Dermis blood vessel endothelial cell (primary cell): ENCODE measurements around the gene NIPA2. TPM values are rescaled to one million over a fixed set of nuclear protein-coding genes. Genes with fewer than 3 reads are reported as not detected.

ENCODE experiments used
- DNase-seq: peaks from one replicate; pipeline ENCODE4 v3.0.0; 2010
- total RNA-seq: library from RNA; depleted of rRNA; stranded (reverse); fragments of >200 nt; gene quantifications from 2 replicates; pipeline ENCODE4 v1.2.3, GENCODE V29; 2014

The NIPA2 gene
- total RNA-seq, 1 donor from 2014 or later, result 40.8 TPM

GRCh38 chr15:22878103-22878502 lies 39.6 kb downstream of the NIPA2 start:
- no peak for DNase-seq

- DNase-seq, result no peak
Observed at GRCh38 chr15:22880068-22880980, 41.9 kb downstream of the NIPA2 start.

GRCh38 chr15:22880981-22881738 lies 42.7 kb downstream of the NIPA2 start:
- DNase-seq, result no peak

GRCh38 chr15:22881739-22882440 lies 43.4 kb downstream of the NIPA2 start:
- no peak for DNase-seq

- no peak for DNase-seq
Observed at GRCh38 chr15:22883196-22883595, 44.7 kb downstream of the NIPA2 start.

- peak; percentile 14 for DNase-seq
Observed at GRCh38 chr15:22884344-22884743, 45.9 kb downstream of the NIPA2 start.

GRCh38 chr15:22885120-22885519 lies 46.7 kb downstream of the NIPA2 start:
- DNase-seq, result no peak

GRCh38 chr15:22887157-22887951 lies 48.9 kb downstream of the NIPA2 start:
- DNase-seq, result peak; percentile 57

- peak; percentile 80 for DNase-seq
Observed at GRCh38 chr15:22888120-22888859, 49.8 kb downstream of the NIPA2 start.

GRCh38 chr15:22889146-22889818 lies 50.8 kb downstream of the NIPA2 start:
- no peak for DNase-seq

- no peak for DNase-seq
Observed at GRCh38 chr15:22890296-22890695, 51.8 kb downstream of the NIPA2 start.

GRCh38 chr15:22891426-22892210 lies 53.2 kb downstream of the NIPA2 start:
- DNase-seq, result no peak

- no peak for DNase-seq
Observed at GRCh38 chr15:22892333-22892732, 53.9 kb downstream of the NIPA2 start.

- DNase-seq, result no peak
Observed at GRCh38 chr15:22893081-22893480, 54.6 kb downstream of the NIPA2 start.

GRCh38 chr15:22893881-22894280 lies 55.4 kb downstream of the NIPA2 start:
- DNase-seq, result no peak

- DNase-seq, result no peak
Observed at GRCh38 chr15:22895465-22896190, 57.2 kb downstream of the NIPA2 start.

- no peak for DNase-seq
Observed at GRCh38 chr15:22902046-22902445, 63.6 kb downstream of the NIPA2 start.

- no peak for DNase-seq
Observed at GRCh38 chr15:22902578-22902977, 64.1 kb downstream of the NIPA2 start.

GRCh38 chr15:22902981-22903380 lies 64.5 kb downstream of the NIPA2 start:
- no peak for DNase-seq
